ENCODE data around the gene HPSE2. TPM values are rescaled to one million over a fixed set of nuclear protein-coding genes. Genes with fewer than 3 reads are reported as not detected.

HPSE2 gene
- total RNA-seq, 1 experiment from 2014 or later = not detected

- Histone ChIP-seq H3K27me3 (ENCODE audit: insufficient read depth, low read depth) (no peaks in the 10 kb centered on the region), H3K9me3 (ENCODE audit: insufficient read depth, low read depth) (no peaks in the 10 kb centered on the region), H3K36me3 (ENCODE audit: low read depth) (no peaks in the 10 kb centered on the region), H3K9me2 (ENCODE audit: insufficient read depth) (no peaks in the 10 kb centered on the region), H3K27ac (no peak overlapping the region), H3K4me2 (no peak overlapping the region), H3K4me3 (no peak overlapping the region), H3F3A (ENCODE audit: insufficient read depth, low read depth) (no peaks in the 10 kb centered on the region), H3K4me1 (replicated peaks; ENCODE audit: insufficient read depth) (no peaks in the 10 kb centered on the region), H4K20me1 (ENCODE audit: insufficient read depth) (no peaks in the 10 kb centered on the region), H2AFZ (no peak overlapping the region), H3K79me2 (ENCODE audit: low read depth) (no peaks in the 10 kb centered on the region)
- no peak for DNase-seq
- POLR2A ChIA-PET (ENCODE audit: unreplicated experiment) = no interaction called here
- TF ChIP-seq EZH2 (IDR thresholded peaks at IDR 0.05; ENCODE audit: low read depth) (no peak), CTCF (conservative IDR thresholded peaks at IDR 0.05) (no peak)
- no TSS peak for BruUV-seq (replicated peaks)
- intact Hi-C loops (cut with micrococcal nuclease; ENCODE audit: unreplicated experiment) = no loop called here
- CTCF ChIA-PET = interaction anchor here (0.6 kb wide), 1 partner anchor 61 kb away, joined by 3 read pairs; no protein-coding TSS in a partner anchor
Observed at GRCh38 chr10:98423691-98424120, 811.9 kb downstream of the HPSE2 start.

- Histone ChIP-seq H3K79me2 (ENCODE audit: low read depth) (no peaks in the 10 kb centered on the region), H3K27me3 (ENCODE audit: insufficient read depth, low read depth) (no peaks in the 10 kb centered on the region), H3K9me2 (ENCODE audit: insufficient read depth) (no peaks in the 10 kb centered on the region), H3K4me2 (no peak overlapping the region), H3K4me3 (no peak overlapping the region), H3K27ac (no peak overlapping the region), H3K4me1 (replicated peaks; ENCODE audit: insufficient read depth) (no peaks in the 10 kb centered on the region), H3F3A (ENCODE audit: insufficient read depth, low read depth) (no peaks in the 10 kb centered on the region), H3K9me3 (ENCODE audit: insufficient read depth, low read depth) (no peaks in the 10 kb centered on the region), H4K20me1 (ENCODE audit: insufficient read depth) (no peaks in the 10 kb centered on the region), H3K36me3 (ENCODE audit: low read depth) (no peaks in the 10 kb centered on the region), H2AFZ (no peak overlapping the region)
- ChIA-PET CTCF (no interaction called here), POLR2A (ENCODE audit: unreplicated experiment) (no interaction called here)
- intact Hi-C loops (cut with micrococcal nuclease; ENCODE audit: unreplicated experiment) = no loop called here
- TF ChIP-seq EZH2 (IDR thresholded peaks at IDR 0.05; ENCODE audit: low read depth) (no peak), CTCF (conservative IDR thresholded peaks at IDR 0.05) (no peak)
- DNase-seq = no peak
- BruUV-seq (replicated peaks) = no TSS peak
Observed at GRCh38 chr10:98422182-98422581, 813.5 kb downstream of the HPSE2 start.

- no peaks in the 10 kb centered on the region for H3K36me3 ChIP-seq (ENCODE audit: low read depth)
- no peaks in the 10 kb centered on the region for H3K27me3 ChIP-seq (ENCODE audit: insufficient read depth, low read depth)
- no TSS peak for BruUV-seq (replicated peaks)
- H2AFZ ChIP-seq = no peak overlapping the region
- CTCF ChIA-PET = no interaction called here
- no peaks in the 10 kb centered on the region for H4K20me1 ChIP-seq (ENCODE audit: insufficient read depth)
- H3F3A ChIP-seq (ENCODE audit: insufficient read depth, low read depth) = no peaks in the 10 kb centered on the region
- H3K4me2 ChIP-seq = no peak overlapping the region
- no peaks in the 10 kb centered on the region for H3K9me3 ChIP-seq (ENCODE audit: insufficient read depth, low read depth)
- H3K4me3 ChIP-seq = no peak overlapping the region
- no peak overlapping the region for H3K27ac ChIP-seq
- TF ChIP-seq CTCF (conservative IDR thresholded peaks at IDR 0.05) (no peak), EZH2 (IDR thresholded peaks at IDR 0.05; ENCODE audit: low read depth) (no peak)
- no peaks in the 10 kb centered on the region for H3K9me2 ChIP-seq (ENCODE audit: insufficient read depth)
- DNase-seq = no peak
- no peaks in the 10 kb centered on the region for H3K79me2 ChIP-seq (ENCODE audit: low read depth)
- POLR2A ChIA-PET (ENCODE audit: unreplicated experiment) = no interaction called here
- peaks cover 3% of the 10 kb centered on the region; the same call in 1 of the 2 replicates for H3K4me1 ChIP-seq (replicated peaks; ENCODE audit: insufficient read depth)
- intact Hi-C loops (cut with micrococcal nuclease; ENCODE audit: unreplicated experiment) = no loop called here
Observed at GRCh38 chr10:98420786-98421185, 814.9 kb downstream of the HPSE2 start.

All from PC-9 (cell line).